GM21576 (cell line): ENCODE data around the gene TRIM2.
"Not testable (repeated sequence)": the region's sequence is repeated elsewhere in the genome, so short reads cannot be mapped to it uniquely, and the experiment has no call there.

ENCODE experiments used
- ATAC-seq: cut with Tn5 transposase; IDR thresholded peaks from one replicate; pipeline ENCODE4 v1.9.1; 2021; ENCODE audit warnings: mild to moderate bottlenecking, moderate library complexity; ENCODE audit not compliant: unreplicated experiment

TRIM2 gene

GRCh38 chr4:153204247-153204671, at the start of gene TRIM2:
Gene TRIM2, plus strand, starts transcription at chr4:153204443. Its CDS starts 88 bp downstream, at chr4:153204531.
- ATAC-seq: no peak

GRCh38 chr4:153155686-153156085, 48.6 kb upstream of the TRIM2 start:
- ATAC-seq: no peak

- ATAC-seq: no peak
Measured at GRCh38 chr4:153156263-153156662, 48.0 kb upstream of the TRIM2 start.

DNA sequence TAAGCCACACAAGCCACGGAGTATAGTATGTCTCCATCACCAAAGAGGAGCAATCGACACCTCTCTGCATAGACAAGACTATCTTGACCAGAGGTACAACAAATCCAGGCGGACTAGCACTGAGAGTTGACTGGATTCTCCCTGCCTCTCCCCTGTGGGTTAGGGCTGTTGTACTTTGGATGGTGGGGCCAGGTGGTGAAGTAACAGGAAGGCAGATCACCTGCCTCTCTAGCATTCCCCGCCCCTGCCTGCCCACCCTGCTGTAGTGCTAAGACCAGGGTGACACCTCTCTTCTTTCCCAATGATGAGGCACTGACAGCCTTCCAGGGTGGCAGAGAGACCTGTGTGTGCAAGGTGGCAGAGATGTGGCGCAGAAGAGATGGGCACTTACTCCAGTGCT, 47.5 kb upstream of the TRIM2 start:
- ATAC-seq: no peak

DNA sequence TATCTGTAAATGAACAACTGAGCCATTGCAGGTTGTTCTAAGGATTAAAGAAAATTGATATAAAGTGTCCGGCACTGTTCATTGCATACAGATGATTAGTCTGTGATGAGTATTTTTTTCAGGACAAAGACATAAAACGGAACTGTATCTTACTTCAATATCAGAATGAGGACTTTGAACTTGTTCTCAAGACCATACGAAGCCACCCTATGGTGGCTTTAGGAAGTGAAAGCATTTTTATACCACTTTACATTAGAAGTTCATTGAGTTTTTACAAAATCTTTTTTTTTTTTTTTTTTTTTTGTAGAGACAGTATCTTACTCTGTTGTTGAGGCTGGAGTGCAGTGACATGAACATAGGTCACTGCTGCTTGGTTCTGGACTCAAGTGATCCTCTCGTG, 45.2 kb upstream of the TRIM2 start:
- ATAC-seq: no peak

- ATAC-seq: no peak
Measured at GRCh38 chr4:153159728-153160221, 44.5 kb upstream of the TRIM2 start.

GRCh38 chr4:153160821-153161220, 43.4 kb upstream of the TRIM2 start:
- ATAC-seq: no peak

DNA sequence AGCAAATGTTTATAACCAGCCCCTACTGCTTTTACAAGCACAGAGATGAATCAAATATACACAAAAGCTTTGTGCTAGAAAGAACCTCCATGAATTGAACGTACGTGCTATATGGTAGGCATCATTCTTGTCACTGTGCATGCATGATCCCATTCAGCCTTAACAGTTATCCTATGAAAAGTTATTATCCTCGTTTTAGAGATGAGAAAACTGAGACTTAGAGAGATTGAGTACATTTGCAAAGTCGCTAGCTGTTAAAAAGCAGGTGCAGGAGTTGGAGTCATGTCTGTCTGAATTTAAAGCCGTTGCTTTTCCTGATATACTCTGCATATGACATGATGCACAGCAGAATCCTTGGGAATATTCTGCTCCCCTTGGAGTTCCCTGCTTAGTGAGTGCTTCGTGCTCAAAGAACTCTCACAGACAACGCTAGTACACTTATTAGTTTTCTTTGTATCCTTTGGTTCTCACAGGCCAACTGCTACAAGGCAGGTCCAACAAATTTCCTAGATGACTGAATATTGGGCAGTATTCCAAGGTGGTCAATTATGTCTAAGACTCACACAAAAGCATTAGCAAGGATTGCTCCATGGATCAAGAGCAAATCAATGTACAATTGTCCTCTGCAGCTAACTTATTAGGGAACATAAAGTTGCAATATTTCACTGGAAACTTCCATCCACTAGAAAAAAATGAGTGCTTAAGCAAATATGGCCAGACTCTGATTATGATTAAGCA, 42.8 kb upstream of the TRIM2 start:
- ATAC-seq: no peak

GRCh38 chr4:153165236-153165635, 39.0 kb upstream of the TRIM2 start:
- ATAC-seq: not testable (repeated sequence)

DNA sequence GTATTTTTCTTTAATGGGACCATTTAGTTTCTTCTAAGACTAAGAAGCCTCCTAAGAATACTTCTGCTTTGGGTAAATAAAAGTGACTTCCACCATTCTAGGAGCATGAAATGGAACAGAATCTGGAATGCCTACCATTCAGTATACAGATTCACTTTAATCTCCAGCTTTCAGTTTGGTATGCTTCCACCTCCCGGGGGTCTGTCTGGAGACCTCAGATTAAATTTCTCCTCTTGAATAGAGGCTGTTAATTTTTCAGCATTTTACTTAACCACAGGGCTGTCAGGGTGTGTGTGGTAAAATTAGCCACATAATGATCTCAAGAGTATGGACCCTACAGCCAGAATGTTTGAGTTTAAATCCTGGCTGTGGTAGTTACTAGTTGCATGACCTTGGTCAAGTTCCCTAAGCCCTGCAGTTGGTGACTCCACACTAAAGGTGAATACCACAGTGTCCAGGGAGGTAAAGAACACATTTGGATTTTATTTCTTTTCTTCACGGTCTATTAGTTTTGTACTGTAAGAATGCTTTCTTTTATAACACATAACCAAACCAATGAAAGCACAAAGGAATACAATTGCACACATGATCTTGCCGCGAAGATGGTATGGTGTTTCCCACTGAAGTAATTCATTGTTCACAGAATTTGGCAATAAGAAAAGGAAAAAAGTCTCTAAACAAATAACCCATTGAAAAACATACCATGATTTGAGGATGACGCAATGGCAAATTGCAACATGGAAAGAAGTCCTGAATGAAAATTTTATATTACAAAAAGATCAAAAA, 37.3 kb upstream of the TRIM2 start:
- ATAC-seq: no peak

DNA sequence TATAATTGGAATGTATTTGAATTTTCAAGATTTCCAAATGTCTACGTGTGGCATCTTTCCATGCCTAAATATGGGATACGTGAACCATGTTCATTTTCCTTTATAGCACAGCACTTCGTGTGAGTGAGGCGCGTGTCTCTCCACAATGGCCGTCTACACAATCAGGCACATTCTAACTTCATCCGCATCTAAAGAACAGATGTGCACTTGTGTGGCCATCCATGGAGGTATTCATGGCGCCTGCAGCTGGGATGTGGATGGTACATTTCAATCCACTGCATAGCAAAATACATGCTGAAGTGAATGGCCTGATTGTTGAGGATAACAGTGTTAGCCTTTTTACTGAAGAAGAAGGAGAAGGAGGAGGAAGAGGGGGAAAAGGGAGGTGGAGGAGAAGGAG, 34.5 kb upstream of the TRIM2 start:
- ATAC-seq: no peak

- no peak for ATAC-seq
Measured at GRCh38 chr4:153170407-153170806, 33.8 kb upstream of the TRIM2 start.

DNA sequence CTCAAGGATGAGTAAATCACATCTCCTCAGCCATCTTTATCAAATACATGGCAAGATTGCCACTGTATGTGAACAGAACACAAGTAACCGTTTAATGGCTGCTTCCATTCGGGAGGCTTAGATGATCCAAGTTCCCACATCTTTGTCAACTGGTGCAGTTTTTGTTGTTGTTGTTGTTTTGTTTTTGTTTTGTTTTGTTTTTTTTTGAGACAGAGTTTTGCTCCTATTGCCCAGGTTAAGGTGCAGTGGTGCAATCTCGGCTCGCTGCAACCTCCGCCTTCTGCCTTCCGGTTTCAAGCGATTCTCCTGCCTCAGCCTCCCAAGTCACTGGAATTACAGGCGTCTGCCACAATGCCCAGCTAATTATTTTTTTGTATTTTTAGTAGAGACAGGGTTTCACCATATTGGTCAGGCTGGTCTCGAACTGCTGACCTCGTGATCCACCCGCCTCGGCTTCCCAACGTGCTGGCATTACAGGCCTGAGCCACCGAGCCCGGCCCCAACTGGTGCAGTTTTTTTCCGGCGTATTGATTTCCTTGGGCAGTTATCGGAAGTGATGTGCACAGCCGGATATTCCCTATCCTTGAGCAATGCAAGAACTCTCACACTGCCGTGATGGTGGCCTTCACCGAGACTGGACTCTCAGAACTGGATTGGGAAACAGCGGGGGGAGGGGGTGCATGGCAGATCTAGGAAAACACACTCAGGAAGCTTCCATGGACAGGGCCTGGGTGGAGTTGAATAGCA, 29.2 kb upstream of the TRIM2 start:
- no peak for ATAC-seq

- ATAC-seq: no peak
Measured at GRCh38 chr4:153176938-153177337, 27.3 kb upstream of the TRIM2 start.

GRCh38 chr4:153177841-153178240, 26.4 kb upstream of the TRIM2 start:
- no peak for ATAC-seq

DNA sequence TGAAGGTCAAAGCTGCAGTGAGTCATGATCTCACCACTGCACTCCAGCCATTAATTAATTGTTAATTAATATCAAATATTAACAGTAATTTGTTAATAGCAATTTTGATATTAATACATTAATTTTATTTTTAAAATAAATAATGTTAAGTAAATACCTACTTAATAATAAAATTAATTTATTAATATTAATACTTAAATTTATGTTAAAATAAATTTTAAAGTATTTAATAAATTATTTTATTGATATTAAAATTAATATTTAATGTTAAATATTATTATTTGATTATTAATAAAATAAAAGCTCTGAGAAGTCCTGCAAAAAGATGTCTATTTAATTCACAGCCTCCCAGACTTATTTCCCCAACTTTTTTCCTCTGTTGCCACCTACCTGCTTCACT, 25.1 kb upstream of the TRIM2 start:
- no peak for ATAC-seq

DNA sequence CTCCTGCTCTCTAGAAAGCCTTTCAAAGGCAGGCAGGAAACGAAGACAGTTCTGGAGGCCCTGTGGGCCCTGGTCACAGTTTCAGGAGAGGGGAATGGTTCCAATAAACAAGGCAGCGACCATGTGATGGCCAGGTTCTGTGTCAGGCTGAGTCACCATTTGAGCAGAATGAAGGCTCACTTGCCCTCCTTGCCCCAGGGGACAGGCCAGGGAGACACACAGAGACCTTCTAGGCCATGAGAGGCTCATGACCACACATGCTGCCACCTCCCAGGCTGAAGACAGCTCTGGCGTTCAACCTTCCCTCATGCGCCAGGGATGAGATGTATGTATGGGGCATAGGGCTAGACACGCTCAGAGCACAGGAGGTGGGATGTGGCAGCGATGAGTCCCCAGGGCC, 22.9 kb upstream of the TRIM2 start:
- no peak for ATAC-seq

GRCh38 chr4:153181700-153182099, 22.5 kb upstream of the TRIM2 start:
- no peak for ATAC-seq

- no peak for ATAC-seq
Measured at GRCh38 chr4:153183146-153183545, 21.1 kb upstream of the TRIM2 start.

DNA sequence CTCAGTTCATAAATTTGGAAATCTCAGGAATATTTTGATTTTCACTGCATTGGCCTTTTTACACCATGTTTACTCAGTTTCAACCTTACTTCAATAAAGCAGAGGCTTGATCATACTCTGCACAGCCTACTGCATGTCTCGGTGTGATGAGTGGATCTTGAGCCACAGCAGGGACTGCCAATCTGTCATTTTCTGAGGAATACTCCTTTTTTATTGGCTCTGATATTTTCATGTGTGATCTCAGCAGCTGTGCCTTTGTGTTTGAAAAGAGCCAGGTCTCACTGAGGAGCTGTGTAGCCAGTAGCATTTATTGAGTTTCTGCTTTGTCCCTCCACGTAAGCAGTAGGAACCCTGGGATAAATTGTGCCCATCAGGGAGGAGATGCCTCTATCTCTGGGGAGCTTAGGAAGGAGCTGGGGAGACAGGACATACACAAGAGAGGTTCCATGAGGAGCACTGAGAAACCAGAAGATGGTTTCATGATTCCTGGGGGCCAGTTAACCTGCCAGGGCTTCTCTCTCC, 18.9 kb upstream of the TRIM2 start:
- ATAC-seq: no peak

- ATAC-seq: no peak
Measured at GRCh38 chr4:153186046-153186728, 18.1 kb upstream of the TRIM2 start.
